Measurements from ENCODE around the gene PAX3.

PAX3 gene

DNA sequence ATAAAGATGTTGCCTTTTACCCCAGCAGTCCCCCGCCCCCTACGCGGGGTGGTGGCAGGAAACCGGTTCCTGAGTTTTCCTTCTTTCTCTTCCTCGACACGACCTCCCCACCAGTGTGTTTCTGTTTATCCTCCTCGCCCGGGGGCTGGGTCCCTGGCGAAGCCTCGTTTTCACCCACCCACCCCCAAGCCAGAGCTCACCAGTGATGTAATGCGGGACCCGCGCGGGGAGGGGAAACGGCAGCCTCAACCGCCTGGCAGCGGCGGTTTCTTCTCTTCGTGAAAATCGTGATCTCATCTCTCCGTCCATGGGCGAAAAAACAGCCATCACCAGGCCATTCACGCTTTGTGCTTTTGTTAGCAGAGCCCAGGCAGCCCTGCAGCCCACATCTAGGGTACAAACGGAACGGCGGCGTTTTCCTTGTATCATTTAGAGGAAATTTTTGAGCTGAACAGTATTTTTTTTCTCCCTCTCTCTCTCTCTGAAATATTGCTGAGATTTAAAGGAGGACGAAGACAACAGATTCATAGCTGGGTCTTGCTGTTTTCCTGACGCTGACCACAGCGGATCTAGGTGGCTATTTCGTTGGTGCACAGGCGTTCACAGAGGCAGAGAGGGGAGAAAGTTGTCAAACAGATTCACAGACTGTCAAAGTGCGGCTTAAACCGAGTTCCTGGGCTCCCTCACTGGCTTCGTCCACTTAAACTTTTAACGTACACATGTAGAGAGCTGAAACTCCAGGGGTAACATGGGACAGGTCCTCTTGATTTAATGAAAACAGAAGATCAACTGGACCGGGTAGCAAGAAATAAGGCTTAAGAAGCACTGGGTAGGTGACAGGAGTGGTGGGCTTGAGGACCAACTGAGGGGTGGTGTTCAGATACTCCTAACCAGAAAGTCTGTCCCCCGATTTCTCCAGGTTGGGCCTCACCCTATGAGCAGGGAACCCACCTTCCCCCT lies 21.9 kb upstream of the PAX3 start:
- Histone ChIP-seq H3K27me3 (ENCODE audit: control insufficient read depth, insufficient read depth, low read length, poor library complexity, severe bottlenecking) (peaks cover 49% of the 10 kb centered on the region), H3K36me3 (ENCODE audit: control insufficient read depth, insufficient read depth, low read length) (no peaks in the 10 kb centered on the region), H3K27ac (ENCODE audit: insufficient read depth, low read depth, low read length, poor library complexity, severe bottlenecking) (no peak overlapping the region), H3K9me3 (ENCODE audit: control insufficient read depth, low read length) (no peaks in the 10 kb centered on the region), H3K4me3 (ENCODE audit: insufficient read depth, low read depth, low read length) (peak overlapping the region; percentile 70), H3K4me1 (ENCODE audit: control insufficient read depth, insufficient read depth, low read length) (no peaks in the 10 kb centered on the region)
- WGBS, 2 experiments = 5 to 8% methylated on average over 38 of the region's 38 CpGs

GRCh38 chr2:222319586-222320435 lies 21.0 kb upstream of the PAX3 start:
- Histone ChIP-seq H3K27ac (ENCODE audit: insufficient read depth, low read depth, low read length, poor library complexity, severe bottlenecking) (no peak overlapping the region), H3K9me3 (ENCODE audit: control insufficient read depth, low read length) (no peaks in the 10 kb centered on the region), H3K36me3 (ENCODE audit: control insufficient read depth, insufficient read depth, low read length) (no peaks in the 10 kb centered on the region), H3K27me3 (ENCODE audit: control insufficient read depth, insufficient read depth, low read length, poor library complexity, severe bottlenecking) (peaks cover 59% of the 10 kb centered on the region), H3K4me1 (ENCODE audit: control insufficient read depth, insufficient read depth, low read length) (peaks cover 3% of the 10 kb centered on the region), H3K4me3 (ENCODE audit: insufficient read depth, low read depth, low read length) (peak overlapping the region; percentile 70)
- 0% methylated on average over 96 of the region's 96 CpGs for WGBS, 2 experiments

DNA sequence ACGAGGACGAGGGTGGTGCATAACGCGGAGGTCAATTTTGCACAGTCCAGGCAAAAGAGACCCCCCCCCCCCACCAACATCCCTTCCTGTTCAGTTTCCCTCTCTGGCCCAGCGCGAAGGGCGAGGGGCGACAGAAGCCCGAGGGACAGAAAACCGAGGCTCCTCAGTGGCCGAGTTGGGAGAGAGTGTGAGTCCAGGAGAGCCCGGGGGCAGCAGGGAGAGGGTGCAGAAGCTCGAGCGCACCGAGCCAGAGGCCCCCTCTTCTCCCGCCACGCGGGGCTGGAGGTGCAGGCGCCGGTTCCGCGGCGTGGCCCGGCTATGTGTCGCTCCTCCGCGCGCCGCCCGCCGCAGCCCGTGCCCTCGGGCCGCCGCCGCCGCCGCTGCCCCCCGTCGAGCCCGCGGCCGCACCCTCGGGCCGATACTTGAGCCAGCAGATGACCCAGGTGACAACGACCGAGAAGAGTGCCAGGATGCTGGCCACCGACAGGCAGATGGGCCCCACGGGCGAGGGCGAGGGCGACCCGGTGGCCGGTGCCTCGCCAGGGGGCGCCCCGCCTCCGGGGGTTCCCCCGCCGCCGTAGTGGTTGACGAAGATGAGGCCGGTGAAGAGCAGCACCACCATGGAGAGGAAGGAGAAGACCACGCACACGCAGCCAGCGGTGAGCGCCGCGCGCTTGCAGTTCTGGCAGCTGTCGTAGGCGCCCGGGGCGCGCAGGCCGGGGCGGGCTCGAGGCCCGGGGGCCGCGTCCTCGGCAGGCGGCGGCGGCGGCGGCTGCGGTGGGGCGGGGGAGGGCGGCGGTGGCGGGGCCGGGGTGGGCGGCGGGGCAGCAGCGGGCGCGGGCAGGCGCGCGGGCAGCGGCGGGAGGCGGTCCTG lies 20.2 kb upstream of the PAX3 start:
- peaks cover 8% of the 10 kb centered on the region for H3K4me1 ChIP-seq (ENCODE audit: control insufficient read depth, insufficient read depth, low read length)
- WGBS, 2 experiments = 0% methylated on average over 103 to 104 of the region's 104 CpGs
- no peaks in the 10 kb centered on the region for H3K9me3 ChIP-seq (ENCODE audit: control insufficient read depth, low read length)
- H3K27ac ChIP-seq (ENCODE audit: insufficient read depth, low read depth, low read length, poor library complexity, severe bottlenecking) = peak overlapping the region; percentile 41
- H3K4me3 ChIP-seq (ENCODE audit: insufficient read depth, low read depth, low read length) = peak overlapping the region; percentile 70
- peaks cover 67% of the 10 kb centered on the region for H3K27me3 ChIP-seq (ENCODE audit: control insufficient read depth, insufficient read depth, low read length, poor library complexity, severe bottlenecking)
- H3K36me3 ChIP-seq (ENCODE audit: control insufficient read depth, insufficient read depth, low read length) = no peaks in the 10 kb centered on the region

GRCh38 chr2:222318026-222318711 lies 19.4 kb upstream of the PAX3 start:
- WGBS, 2 experiments = 0% methylated on average over 41 of the region's 41 CpGs
- H3K9me3 ChIP-seq (ENCODE audit: control insufficient read depth, low read length) = no peaks in the 10 kb centered on the region
- H3K27ac ChIP-seq (ENCODE audit: insufficient read depth, low read depth, low read length, poor library complexity, severe bottlenecking) = peak overlapping the region; percentile 41
- H3K4me3 ChIP-seq (ENCODE audit: insufficient read depth, low read depth, low read length) = peak overlapping the region; percentile 70
- no peaks in the 10 kb centered on the region for H3K36me3 ChIP-seq (ENCODE audit: control insufficient read depth, insufficient read depth, low read length)
- H3K4me1 ChIP-seq (ENCODE audit: control insufficient read depth, insufficient read depth, low read length) = peaks cover 14% of the 10 kb centered on the region
- H3K27me3 ChIP-seq (ENCODE audit: control insufficient read depth, insufficient read depth, low read length, poor library complexity, severe bottlenecking) = peaks cover 75% of the 10 kb centered on the region

DNA sequence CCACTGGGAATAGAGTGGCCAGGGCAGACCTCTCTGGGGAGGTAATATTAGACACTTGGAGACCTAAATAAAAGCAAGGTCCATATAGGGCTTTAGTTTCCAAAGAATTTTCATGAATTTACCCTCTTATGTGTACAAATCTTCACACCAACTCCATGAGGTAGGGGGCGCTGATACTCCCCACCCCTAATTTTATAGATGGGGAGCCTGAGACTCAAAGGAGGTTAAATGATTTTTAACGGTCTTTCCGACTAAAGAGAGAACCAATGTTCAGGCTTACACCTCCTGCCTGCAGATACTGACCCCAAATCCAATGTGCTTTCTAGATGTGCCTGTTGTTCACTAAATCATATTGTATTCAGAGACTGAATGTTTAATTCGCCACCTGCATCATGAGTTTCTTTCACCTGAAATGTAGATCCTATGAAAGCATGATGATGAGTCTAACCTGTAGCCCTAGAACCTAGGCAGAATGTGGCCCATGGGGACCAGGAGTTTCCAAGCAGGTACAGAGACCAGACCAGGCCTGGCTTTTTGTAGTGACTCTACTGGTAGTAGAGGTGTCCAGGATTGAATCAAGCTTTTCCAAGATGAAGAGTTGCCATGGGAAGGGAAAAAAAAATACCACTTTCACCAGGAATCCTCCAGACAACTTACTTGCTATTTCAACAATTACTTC lies 16.8 kb upstream of the PAX3 start:
- no peak overlapping the region for H3K27ac ChIP-seq (ENCODE audit: insufficient read depth, low read depth, low read length, poor library complexity, severe bottlenecking)
- WGBS, 2 experiments = 17 to 23% methylated on average over 4 of the region's 4 CpGs
- H3K4me3 ChIP-seq (ENCODE audit: insufficient read depth, low read depth, low read length) = no peak overlapping the region
- peaks cover 36% of the 10 kb centered on the region for H3K4me1 ChIP-seq (ENCODE audit: control insufficient read depth, insufficient read depth, low read length)
- H3K27me3 ChIP-seq (ENCODE audit: control insufficient read depth, insufficient read depth, low read length, poor library complexity, severe bottlenecking) = peaks cover 79% of the 10 kb centered on the region
- no peaks in the 10 kb centered on the region for H3K9me3 ChIP-seq (ENCODE audit: control insufficient read depth, low read length)
- H3K36me3 ChIP-seq (ENCODE audit: control insufficient read depth, insufficient read depth, low read length) = no peaks in the 10 kb centered on the region

DNA sequence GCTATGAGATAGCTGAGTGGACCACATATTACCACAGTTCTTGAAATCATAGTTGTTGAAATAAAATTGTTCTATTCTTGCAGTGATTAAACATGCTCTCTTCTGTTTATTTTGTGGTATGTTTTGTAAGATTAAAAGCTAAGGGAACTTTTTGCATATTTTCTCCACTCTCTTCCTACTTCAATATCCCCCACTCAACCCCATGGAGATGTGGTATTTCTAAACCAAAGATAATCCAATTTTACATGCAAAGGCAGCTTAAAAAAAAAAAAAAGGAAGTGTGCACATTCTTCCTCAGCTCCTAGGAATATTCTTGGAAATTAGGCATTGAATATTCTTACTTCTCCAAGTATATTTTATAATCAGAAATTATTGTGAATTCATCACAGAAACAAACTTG lies 15.0 kb upstream of the PAX3 start:
- H3K27me3 ChIP-seq (ENCODE audit: control insufficient read depth, insufficient read depth, low read length, poor library complexity, severe bottlenecking) = peaks cover 86% of the 10 kb centered on the region
- H3K9me3 ChIP-seq (ENCODE audit: control insufficient read depth, low read length) = no peaks in the 10 kb centered on the region
- H3K27ac ChIP-seq (ENCODE audit: insufficient read depth, low read depth, low read length, poor library complexity, severe bottlenecking) = no peak overlapping the region
- no peak overlapping the region for H3K4me3 ChIP-seq (ENCODE audit: insufficient read depth, low read depth, low read length)
- no peaks in the 10 kb centered on the region for H3K36me3 ChIP-seq (ENCODE audit: control insufficient read depth, insufficient read depth, low read length)
- H3K4me1 ChIP-seq (ENCODE audit: control insufficient read depth, insufficient read depth, low read length) = peaks cover 43% of the 10 kb centered on the region

DNA sequence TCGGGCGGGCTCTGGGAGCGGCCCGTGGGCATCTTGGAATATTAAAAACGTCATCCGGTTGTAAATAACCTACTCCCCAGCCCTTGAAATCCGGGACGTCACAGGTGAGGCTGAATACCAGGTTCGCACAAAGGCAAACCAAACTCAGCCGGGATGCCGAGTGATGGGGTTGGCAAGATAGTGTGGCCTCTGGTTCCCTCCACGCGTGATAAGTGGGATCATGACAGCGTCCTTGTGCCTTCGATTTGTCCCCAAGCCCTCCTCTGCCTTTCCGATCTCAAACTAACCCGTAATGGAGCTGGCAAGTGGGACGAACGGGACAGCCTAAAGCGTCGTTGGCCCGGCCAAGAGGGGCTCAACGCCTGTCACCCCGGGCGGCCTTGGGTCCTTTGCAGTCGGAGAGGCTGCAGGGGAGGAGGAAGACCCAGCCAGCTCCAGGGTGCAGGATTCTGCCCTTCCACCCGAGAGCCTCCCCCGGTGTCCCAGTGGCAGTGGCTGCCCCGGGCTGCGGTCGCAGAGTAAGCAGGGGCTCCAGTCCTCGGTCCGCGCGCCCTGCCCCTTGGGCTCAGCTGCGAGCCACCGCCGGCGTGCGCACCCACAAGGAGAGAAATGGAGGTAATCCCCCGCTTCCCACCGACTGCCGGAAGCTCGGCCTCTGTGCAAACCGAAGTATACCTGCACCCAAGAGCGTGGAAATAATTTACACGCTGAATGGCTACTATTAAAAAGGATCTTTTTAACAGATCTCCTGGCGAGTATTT lies 13.4 kb upstream of the PAX3 start:
- Histone ChIP-seq H3K27me3 (ENCODE audit: control insufficient read depth, insufficient read depth, low read length, poor library complexity, severe bottlenecking) (peaks cover 100% of the 10 kb centered on the region), H3K9me3 (ENCODE audit: control insufficient read depth, low read length) (no peaks in the 10 kb centered on the region), H3K36me3 (ENCODE audit: control insufficient read depth, insufficient read depth, low read length) (no peaks in the 10 kb centered on the region), H3K4me3 (ENCODE audit: insufficient read depth, low read depth, low read length) (peak overlapping the region; percentile 15), H3K4me1 (ENCODE audit: control insufficient read depth, insufficient read depth, low read length) (peaks cover 56% of the 10 kb centered on the region), H3K27ac (ENCODE audit: insufficient read depth, low read depth, low read length, poor library complexity, severe bottlenecking) (no peak overlapping the region)
- 1% methylated on average over 48 of the region's 48 CpGs for WGBS, 2 experiments

GRCh38 chr2:222311319-222311977 lies 12.7 kb upstream of the PAX3 start:
- H3K27ac ChIP-seq (ENCODE audit: insufficient read depth, low read depth, low read length, poor library complexity, severe bottlenecking) = no peak overlapping the region
- 1% methylated on average over 42 of the region's 42 CpGs for WGBS, 2 experiments
- H3K27me3 ChIP-seq (ENCODE audit: control insufficient read depth, insufficient read depth, low read length, poor library complexity, severe bottlenecking) = peaks cover 100% of the 10 kb centered on the region
- no peaks in the 10 kb centered on the region for H3K9me3 ChIP-seq (ENCODE audit: control insufficient read depth, low read length)
- H3K4me1 ChIP-seq (ENCODE audit: control insufficient read depth, insufficient read depth, low read length) = peaks cover 63% of the 10 kb centered on the region
- peak overlapping the region; percentile 15 for H3K4me3 ChIP-seq (ENCODE audit: insufficient read depth, low read depth, low read length)
- no peaks in the 10 kb centered on the region for H3K36me3 ChIP-seq (ENCODE audit: control insufficient read depth, insufficient read depth, low read length)

Measured in ectodermal cell (in vitro differentiated cells).